ENCODE data around the gene TRAF1.
A peak's percentile ranks its signal among the peaks of the same experiment; 100 is the strongest.

Gene TRAF1

GRCh38 chr9:120919843-120920805 is 6.5 kb downstream of the TRAF1 start:
- H3K4me2 ChIP-seq (ENCODE audit: low read length), result no peak overlapping the region
- peaks cover 30% of the 10 kb centered on the region for H3K4me1 ChIP-seq (ENCODE audit: control insufficient read depth, insufficient read depth, low read length)
- H3K9ac ChIP-seq (ENCODE audit: low read depth, low read length), result no peak overlapping the region
- no peak overlapping the region for H3K4me3 ChIP-seq (ENCODE audit: low read length)
- no peaks in the 10 kb centered on the region for H3K27me3 ChIP-seq (ENCODE audit: control insufficient read depth, insufficient read depth, low read length)
- no peaks in the 10 kb centered on the region for H3K9me3 ChIP-seq (replicated peaks; ENCODE audit: low read length)
- H3K36me3 ChIP-seq (ENCODE audit: insufficient read depth, low read length), result no peaks in the 10 kb centered on the region

- no peak overlapping the region for H3K4me2 ChIP-seq (ENCODE audit: low read length)
- H3K4me3 ChIP-seq (ENCODE audit: low read length), result no peak overlapping the region
- H3K36me3 ChIP-seq (ENCODE audit: insufficient read depth, low read length), result no peaks in the 10 kb centered on the region
- no peaks in the 10 kb centered on the region for H3K9me3 ChIP-seq (replicated peaks; ENCODE audit: low read length)
- H3K9ac ChIP-seq (ENCODE audit: low read depth, low read length), result no peak overlapping the region
- H3K4me1 ChIP-seq (ENCODE audit: control insufficient read depth, insufficient read depth, low read length), result peaks cover 37% of the 10 kb centered on the region
- no peaks in the 10 kb centered on the region for H3K27me3 ChIP-seq (ENCODE audit: control insufficient read depth, insufficient read depth, low read length)
Observed at GRCh38 chr9:120918931-120919842, 7.4 kb downstream of the TRAF1 start.

DNA sequence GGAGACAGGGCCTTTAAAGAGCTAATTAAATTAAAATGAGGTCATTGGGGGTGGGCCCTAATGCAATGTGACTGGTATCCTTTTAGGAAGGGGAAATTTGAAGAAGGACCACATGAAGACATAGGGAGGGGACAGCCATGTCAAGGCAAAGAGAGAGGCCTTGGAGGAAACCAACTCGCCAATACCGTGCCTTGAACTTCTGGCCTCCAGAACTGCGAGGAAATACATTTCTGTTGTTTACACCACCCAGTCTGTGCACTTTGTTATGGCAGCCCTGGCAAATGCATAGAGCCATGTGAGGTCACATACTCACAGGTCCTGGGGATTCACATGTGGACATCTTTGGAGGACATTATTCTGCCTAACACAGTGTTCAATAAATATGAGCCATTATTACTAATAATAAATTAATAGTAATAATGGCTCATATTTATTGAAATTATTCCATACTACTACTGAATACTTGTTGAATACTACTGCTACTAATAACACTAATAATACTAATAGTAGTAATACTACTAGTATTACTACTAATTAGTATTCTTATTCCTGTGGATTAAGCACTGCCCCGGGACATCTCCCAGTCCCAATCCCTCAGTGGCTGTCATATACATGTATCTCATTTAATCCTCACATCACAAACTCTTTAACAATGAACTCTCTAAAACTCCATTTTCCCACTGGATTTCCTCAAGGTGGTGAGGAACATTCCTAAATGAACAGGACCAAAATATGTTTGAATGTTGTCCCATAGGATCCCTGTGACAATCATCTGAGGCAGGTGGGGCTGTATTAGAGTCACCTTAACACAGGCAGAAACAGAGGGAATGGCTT is 8.4 kb downstream of the TRAF1 start:
- no peak overlapping the region for H3K4me3 ChIP-seq (ENCODE audit: low read length)
- no peaks in the 10 kb centered on the region for H3K36me3 ChIP-seq (ENCODE audit: insufficient read depth, low read length)
- H3K4me1 ChIP-seq (ENCODE audit: control insufficient read depth, insufficient read depth, low read length), result peaks cover 37% of the 10 kb centered on the region

DNA sequence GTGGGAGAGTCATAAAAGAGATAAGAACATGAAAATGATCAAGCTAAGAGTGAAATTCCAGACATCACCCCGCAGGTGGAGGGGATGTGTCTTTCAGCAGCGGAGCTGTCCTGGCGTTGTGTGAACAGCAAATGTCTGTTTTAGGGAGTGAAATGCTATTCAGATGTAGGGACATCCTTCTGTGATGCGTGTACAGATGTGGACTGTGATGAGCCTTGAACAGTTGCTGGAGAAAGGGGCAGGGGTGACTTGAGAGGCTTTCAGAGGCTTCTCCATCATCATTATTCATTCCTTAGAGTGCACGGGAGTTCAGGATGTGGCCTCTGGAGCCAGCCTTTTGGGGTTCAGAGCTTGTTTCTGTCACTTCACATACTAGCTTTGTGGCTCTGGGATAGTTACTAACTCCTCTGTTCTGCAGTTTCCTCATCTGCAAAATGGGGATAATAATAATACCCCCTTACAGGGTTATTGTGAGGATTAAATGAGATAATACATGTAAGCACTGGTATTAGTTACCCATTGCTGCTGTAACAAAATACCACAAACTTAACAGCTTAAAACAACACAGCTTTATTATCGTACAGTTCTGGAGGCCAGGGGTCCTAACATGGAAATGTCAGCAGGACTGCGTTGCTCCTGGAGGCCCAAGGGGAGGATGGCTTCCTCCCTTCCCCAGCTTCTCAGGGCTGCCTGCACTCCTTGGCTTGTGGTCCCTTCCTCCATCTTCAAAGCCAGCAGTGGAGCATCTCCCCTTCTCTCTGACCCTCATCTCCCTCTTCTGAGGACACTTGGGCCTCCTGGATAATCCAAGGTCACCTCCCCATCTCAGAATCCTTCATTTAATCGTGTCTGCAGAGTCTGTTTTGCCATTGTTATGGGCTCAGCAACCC is 9.4 kb downstream of the TRAF1 start:
- H3K9ac ChIP-seq (ENCODE audit: low read depth, low read length), result no peak overlapping the region
- H3K36me3 ChIP-seq (ENCODE audit: insufficient read depth, low read length), result no peaks in the 10 kb centered on the region
- H3K9me3 ChIP-seq (replicated peaks; ENCODE audit: low read length), result no peaks in the 10 kb centered on the region
- peaks cover 37% of the 10 kb centered on the region for H3K4me1 ChIP-seq (ENCODE audit: control insufficient read depth, insufficient read depth, low read length)
- peak overlapping the region; percentile 6 for H3K4me2 ChIP-seq (ENCODE audit: low read length)
- no peak overlapping the region for H3K4me3 ChIP-seq (ENCODE audit: low read length)
- no peaks in the 10 kb centered on the region for H3K27me3 ChIP-seq (ENCODE audit: control insufficient read depth, insufficient read depth, low read length)

More for the DNA sequence above, 8.4 kb downstream of the TRAF1 start:
- no peaks in the 10 kb centered on the region for H3K9me3 ChIP-seq (replicated peaks; ENCODE audit: low read length)
- H3K9ac ChIP-seq (ENCODE audit: low read depth, low read length), result no peak overlapping the region
- H3K27me3 ChIP-seq (ENCODE audit: control insufficient read depth, insufficient read depth, low read length), result no peaks in the 10 kb centered on the region
- H3K4me2 ChIP-seq (ENCODE audit: low read length), result no peak overlapping the region

GRCh38 chr9:120916588-120916987 is 10.0 kb downstream of the TRAF1 start:
- H3K4me1 ChIP-seq (ENCODE audit: control insufficient read depth, insufficient read depth, low read length), result peaks cover 37% of the 10 kb centered on the region
- H3K9ac ChIP-seq (ENCODE audit: low read depth, low read length), result peak overlapping the region; percentile 5
- peak overlapping the region; percentile 11 for H3K4me3 ChIP-seq (ENCODE audit: low read length)
- no peaks in the 10 kb centered on the region for H3K36me3 ChIP-seq (ENCODE audit: insufficient read depth, low read length)
- no peaks in the 10 kb centered on the region for H3K9me3 ChIP-seq (replicated peaks; ENCODE audit: low read length)
- H3K4me2 ChIP-seq (ENCODE audit: low read length), result peak overlapping the region; percentile 61
- H3K27me3 ChIP-seq (ENCODE audit: control insufficient read depth, insufficient read depth, low read length), result no peaks in the 10 kb centered on the region

GRCh38 chr9:120915854-120916470 is 10.6 kb downstream of the TRAF1 start:
- Histone ChIP-seq H3K4me2 (ENCODE audit: low read length) (peak overlapping the region; percentile 61), H3K27me3 (ENCODE audit: control insufficient read depth, insufficient read depth, low read length) (no peaks in the 10 kb centered on the region), H3K4me1 (ENCODE audit: control insufficient read depth, insufficient read depth, low read length) (peaks cover 37% of the 10 kb centered on the region), H3K9ac (ENCODE audit: low read depth, low read length) (peak overlapping the region; percentile 5), H3K9me3 (replicated peaks; ENCODE audit: low read length) (no peaks in the 10 kb centered on the region), H3K4me3 (ENCODE audit: low read length) (peak overlapping the region; percentile 11), H3K36me3 (ENCODE audit: insufficient read depth, low read length) (no peaks in the 10 kb centered on the region)

DNA sequence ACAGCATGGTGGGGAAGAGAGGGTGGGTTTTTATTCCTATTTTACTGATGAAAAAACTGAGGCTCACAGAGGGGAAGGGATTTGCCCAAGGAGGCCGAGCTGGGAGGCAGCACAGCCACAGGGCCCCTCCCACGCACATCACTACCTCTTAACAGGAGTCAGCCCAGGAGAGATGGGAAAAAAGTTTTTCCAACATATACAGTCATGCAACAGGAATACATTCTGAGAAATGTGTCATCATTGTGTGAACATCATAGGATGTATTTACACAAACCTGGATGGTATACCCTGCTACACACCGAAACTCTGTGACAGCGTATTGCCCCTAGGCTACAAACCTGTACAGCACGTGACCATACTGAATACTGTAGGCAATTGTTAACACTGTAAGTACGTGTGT is 11.6 kb downstream of the TRAF1 start:
- H3K9me3 ChIP-seq (replicated peaks; ENCODE audit: low read length), result no peaks in the 10 kb centered on the region
- no peak overlapping the region for H3K4me2 ChIP-seq (ENCODE audit: low read length)
- H3K9ac ChIP-seq (ENCODE audit: low read depth, low read length), result no peak overlapping the region
- H3K27me3 ChIP-seq (ENCODE audit: control insufficient read depth, insufficient read depth, low read length), result no peaks in the 10 kb centered on the region
- H3K4me1 ChIP-seq (ENCODE audit: control insufficient read depth, insufficient read depth, low read length), result peaks cover 44% of the 10 kb centered on the region
- no peak overlapping the region for H3K4me3 ChIP-seq (ENCODE audit: low read length)
- no peaks in the 10 kb centered on the region for H3K36me3 ChIP-seq (ENCODE audit: insufficient read depth, low read length)

DNA sequence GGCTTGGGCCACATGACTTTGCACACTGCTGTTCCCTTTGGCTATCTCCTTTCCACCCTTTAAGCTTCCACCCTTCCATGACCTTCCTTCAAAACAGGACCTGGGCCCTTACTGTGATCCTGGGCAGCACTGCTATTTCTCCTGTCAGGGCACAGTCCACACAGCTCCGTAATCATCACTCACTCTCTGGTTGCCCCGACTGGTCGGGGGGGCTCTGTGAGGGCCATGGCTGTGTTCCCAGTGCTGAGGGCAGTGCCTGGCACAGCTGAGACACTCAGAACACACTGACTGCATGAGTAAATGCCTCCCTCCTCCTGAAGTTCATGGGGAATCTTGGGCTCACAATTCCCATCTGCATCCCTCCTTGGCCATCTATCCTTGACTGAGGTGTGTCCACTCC is 12.2 kb downstream of the TRAF1 start:
- no peak overlapping the region for H3K4me3 ChIP-seq (ENCODE audit: low read length)
- H3K9ac ChIP-seq (ENCODE audit: low read depth, low read length), result no peak overlapping the region
- no peaks in the 10 kb centered on the region for H3K27me3 ChIP-seq (ENCODE audit: control insufficient read depth, insufficient read depth, low read length)
- no peaks in the 10 kb centered on the region for H3K9me3 ChIP-seq (replicated peaks; ENCODE audit: low read length)
- H3K4me2 ChIP-seq (ENCODE audit: low read length), result no peak overlapping the region
- H3K4me1 ChIP-seq (ENCODE audit: control insufficient read depth, insufficient read depth, low read length), result peaks cover 44% of the 10 kb centered on the region
- no peaks in the 10 kb centered on the region for H3K36me3 ChIP-seq (ENCODE audit: insufficient read depth, low read length)

- Histone ChIP-seq H3K36me3 (ENCODE audit: insufficient read depth, low read length) (no peaks in the 10 kb centered on the region), H3K4me3 (ENCODE audit: low read length) (no peak overlapping the region), H3K4me2 (ENCODE audit: low read length) (no peak overlapping the region), H3K9me3 (replicated peaks; ENCODE audit: low read length) (no peaks in the 10 kb centered on the region), H3K9ac (ENCODE audit: low read depth, low read length) (no peak overlapping the region), H3K27me3 (ENCODE audit: control insufficient read depth, insufficient read depth, low read length) (no peaks in the 10 kb centered on the region), H3K4me1 (ENCODE audit: control insufficient read depth, insufficient read depth, low read length) (peaks cover 39% of the 10 kb centered on the region)
Observed at GRCh38 chr9:120913647-120914264, 12.8 kb downstream of the TRAF1 start.

Measured in skeletal muscle satellite cell (primary cell).